Mucosa of stomach (tissue), 1 donor: ENCODE measurements around the gene SLC10A4.
"Not testable (repeated sequence)": the region's sequence is repeated elsewhere in the genome, so short reads cannot be mapped to it uniquely, and the experiment has no call there.

Source experiments
- H3K27me3 ChIP-seq: one replicate; pipeline ENCODE4 v1.7.0; 2013; ENCODE audit warnings: mild to moderate bottlenecking, low read length; ENCODE audit not compliant: control insufficient read depth, insufficient read depth
- H3K36me3 ChIP-seq: one replicate; pipeline ENCODE4 v1.7.0; 2013; ENCODE audit warnings: low read length; ENCODE audit not compliant: control insufficient read depth, insufficient read depth
- H3K4me1 ChIP-seq: one replicate; pipeline ENCODE4 v1.7.0; 2013; ENCODE audit warnings: mild to moderate bottlenecking, low read length; ENCODE audit not compliant: control insufficient read depth, insufficient read depth
- H3K4me3 ChIP-seq: one replicate; pipeline ENCODE4 v1.7.0; 2013; ENCODE audit warnings: low read length
- H3K9ac ChIP-seq: one replicate; pipeline ENCODE4 v1.7.0; 2013; ENCODE audit warnings: mild to moderate bottlenecking, low read length, moderate library complexity
- H3K9me3 ChIP-seq: one replicate; pipeline ENCODE4 v1.7.0; 2013; ENCODE audit warnings: mild to moderate bottlenecking, low read length, moderate library complexity; ENCODE audit not compliant: control insufficient read depth
- donor health status: Pancreatic carcinoma.

SLC10A4 gene, protein sequence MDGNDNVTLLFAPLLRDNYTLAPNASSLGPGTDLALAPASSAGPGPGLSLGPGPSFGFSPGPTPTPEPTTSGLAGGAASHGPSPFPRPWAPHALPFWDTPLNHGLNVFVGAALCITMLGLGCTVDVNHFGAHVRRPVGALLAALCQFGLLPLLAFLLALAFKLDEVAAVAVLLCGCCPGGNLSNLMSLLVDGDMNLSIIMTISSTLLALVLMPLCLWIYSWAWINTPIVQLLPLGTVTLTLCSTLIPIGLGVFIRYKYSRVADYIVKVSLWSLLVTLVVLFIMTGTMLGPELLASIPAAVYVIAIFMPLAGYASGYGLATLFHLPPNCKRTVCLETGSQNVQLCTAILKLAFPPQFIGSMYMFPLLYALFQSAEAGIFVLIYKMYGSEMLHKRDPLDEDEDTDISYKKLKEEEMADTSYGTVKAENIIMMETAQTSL

DNA sequence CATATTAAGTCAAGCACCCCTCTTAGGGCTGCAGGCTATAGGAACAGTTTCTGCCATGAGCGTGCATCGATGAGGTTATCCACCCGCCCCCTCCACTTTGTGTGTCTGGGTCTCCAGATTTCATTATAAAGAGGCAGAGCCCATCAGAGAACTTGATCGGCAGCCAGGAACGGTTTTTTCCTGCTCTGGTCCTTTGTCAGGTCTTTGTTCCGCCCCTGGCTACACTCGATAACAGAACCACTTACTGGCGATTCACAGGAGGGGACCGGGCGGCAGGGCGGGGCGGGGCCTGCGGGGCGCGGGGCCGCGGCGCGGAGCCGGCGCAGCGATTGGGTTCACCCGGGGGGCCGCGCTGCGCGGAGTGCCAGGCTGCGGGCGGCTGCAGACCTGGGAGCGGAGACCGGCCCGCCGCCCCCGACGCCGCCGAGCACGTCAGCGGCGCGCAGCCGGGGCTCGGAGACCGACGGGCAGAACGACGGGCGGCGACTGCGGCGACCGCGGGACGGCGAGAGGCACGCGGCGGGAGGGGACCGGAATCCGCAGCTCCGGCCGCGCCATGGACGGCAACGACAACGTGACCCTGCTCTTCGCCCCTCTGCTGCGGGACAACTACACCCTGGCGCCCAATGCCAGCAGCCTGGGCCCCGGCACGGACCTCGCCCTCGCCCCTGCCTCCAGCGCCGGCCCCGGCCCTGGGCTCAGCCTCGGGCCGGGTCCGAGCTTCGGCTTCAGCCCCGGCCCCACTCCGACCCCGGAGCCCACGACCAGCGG lies at the start of gene SLC10A4:
Gene SLC10A4, plus strand, starts transcription at position 338 of the 771 bp plus-strand sequence. Its CDS starts 219 bp downstream, at position 557.
- Histone ChIP-seq H3K4me1 (no peaks in the 10 kb centered on the region), H3K27me3 (peaks cover 40% of the 10 kb centered on the region), H3K36me3 (no peaks in the 10 kb centered on the region), H3K9me3 (no peaks in the 10 kb centered on the region), H3K4me3 (no peak within 1 kb of the TSS), H3K9ac (no peak within 1 kb of the TSS)

GRCh38 chr4:48436318-48436717 lies 46.8 kb upstream of the SLC10A4 start:
- Histone ChIP-seq H3K9ac (no peak overlapping the region), H3K27me3 (no peaks in the 10 kb centered on the region), H3K9me3 (no peaks in the 10 kb centered on the region), H3K4me1 (peaks cover 17% of the 10 kb centered on the region), H3K36me3 (no peaks in the 10 kb centered on the region), H3K4me3 (no peak overlapping the region)

GRCh38 chr4:48439988-48440387 lies 43.2 kb upstream of the SLC10A4 start:
- H3K4me1 ChIP-seq: peaks cover 5% of the 10 kb centered on the region

DNA sequence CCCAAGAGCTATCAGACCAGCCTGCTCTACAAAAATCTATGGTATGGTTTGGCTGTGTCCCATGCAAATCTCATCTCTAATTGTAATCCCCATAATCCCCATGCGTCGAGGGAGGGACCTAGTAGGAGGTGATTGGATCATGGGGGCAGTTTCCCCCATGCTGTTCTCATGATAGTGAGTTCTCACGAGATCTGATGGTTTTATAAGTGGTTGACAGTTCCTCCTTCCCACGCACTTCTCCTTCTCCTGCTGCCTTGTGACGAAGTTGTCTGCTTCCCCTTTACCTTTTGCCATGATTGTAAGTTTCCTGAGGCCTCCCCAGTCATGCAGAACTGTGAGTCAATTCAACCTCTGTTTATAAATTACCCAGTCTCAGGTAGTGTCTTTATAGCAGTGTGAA lies 42.2 kb upstream of the SLC10A4 start:
- H3K9me3 ChIP-seq, H3K4me1 ChIP-seq: not testable (repeated sequence)

More at GRCh38 chr4:48439988-48440387, 43.2 kb upstream of the SLC10A4 start:
- no peaks in the 10 kb centered on the region for H3K9me3 ChIP-seq
- H3K27me3 ChIP-seq: no peaks in the 10 kb centered on the region
- H3K9ac ChIP-seq: no peak overlapping the region
- H3K4me3 ChIP-seq: no peak overlapping the region
- H3K36me3 ChIP-seq: no peaks in the 10 kb centered on the region

DNA sequence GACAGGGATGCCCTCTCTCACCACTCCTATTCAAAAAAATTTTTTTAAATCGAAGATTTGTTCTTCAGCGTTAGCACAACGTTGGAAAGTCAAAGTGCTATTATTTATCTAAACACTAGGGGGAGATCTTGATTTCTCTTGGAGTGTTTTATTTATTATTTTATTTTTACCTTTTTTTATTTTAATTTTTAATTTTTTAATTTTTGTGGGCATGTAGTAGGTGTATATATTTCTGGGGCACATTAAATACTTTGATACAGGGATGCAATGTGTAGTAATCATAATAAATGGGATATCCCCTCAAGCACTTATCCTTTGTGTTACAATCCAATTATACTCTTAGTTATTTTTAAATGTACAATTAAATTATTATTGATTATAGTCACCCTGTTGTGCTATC lies 37.4 kb upstream of the SLC10A4 start:
- no peaks in the 10 kb centered on the region for H3K4me1 ChIP-seq
- no peak overlapping the region for H3K4me3 ChIP-seq
- no peaks in the 10 kb centered on the region for H3K36me3 ChIP-seq
- H3K9me3 ChIP-seq: no peaks in the 10 kb centered on the region
- no peaks in the 10 kb centered on the region for H3K27me3 ChIP-seq
- no peak overlapping the region for H3K9ac ChIP-seq

More for the DNA sequence above, 42.2 kb upstream of the SLC10A4 start:
- H3K4me3 ChIP-seq, H3K9ac ChIP-seq, H3K36me3 ChIP-seq, H3K27me3 ChIP-seq: not testable (repeated sequence)

GRCh38 chr4:48446642-48447041 lies 36.5 kb upstream of the SLC10A4 start:
- no peaks in the 10 kb centered on the region for H3K27me3 ChIP-seq
- H3K4me3 ChIP-seq: no peak overlapping the region
- no peaks in the 10 kb centered on the region for H3K4me1 ChIP-seq
- H3K9ac ChIP-seq: no peak overlapping the region
- no peaks in the 10 kb centered on the region for H3K9me3 ChIP-seq
- H3K36me3 ChIP-seq: no peaks in the 10 kb centered on the region

GRCh38 chr4:48449151-48449550 lies 34.0 kb upstream of the SLC10A4 start:
- no peak overlapping the region for H3K9ac ChIP-seq
- H3K4me1 ChIP-seq: no peaks in the 10 kb centered on the region
- H3K36me3 ChIP-seq: no peaks in the 10 kb centered on the region
- H3K27me3 ChIP-seq: no peaks in the 10 kb centered on the region
- no peaks in the 10 kb centered on the region for H3K9me3 ChIP-seq
- no peak overlapping the region for H3K4me3 ChIP-seq

DNA sequence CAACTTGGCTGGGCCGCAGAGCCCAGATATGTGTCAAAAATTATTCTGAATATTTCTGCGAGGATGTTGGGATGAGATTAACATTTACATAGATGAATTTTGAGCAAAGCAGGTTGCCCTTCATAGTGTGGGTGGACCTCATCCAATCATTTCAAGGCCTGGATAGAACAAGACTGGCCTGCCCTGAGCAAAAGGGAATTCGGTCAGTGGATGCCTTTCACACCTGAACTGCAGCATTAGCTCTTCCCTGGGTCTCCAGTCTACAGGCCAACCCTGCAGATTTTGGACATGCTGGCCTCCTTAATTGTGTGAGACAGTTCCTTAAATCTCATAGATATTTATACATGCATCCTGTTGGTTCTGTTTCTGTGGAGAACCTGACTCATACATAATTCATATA lies 32.4 kb upstream of the SLC10A4 start:
- H3K4me3 ChIP-seq: no peak overlapping the region
- no peaks in the 10 kb centered on the region for H3K27me3 ChIP-seq
- no peak overlapping the region for H3K9ac ChIP-seq
- no peaks in the 10 kb centered on the region for H3K9me3 ChIP-seq
- H3K4me1 ChIP-seq: no peaks in the 10 kb centered on the region
- no peaks in the 10 kb centered on the region for H3K36me3 ChIP-seq

DNA sequence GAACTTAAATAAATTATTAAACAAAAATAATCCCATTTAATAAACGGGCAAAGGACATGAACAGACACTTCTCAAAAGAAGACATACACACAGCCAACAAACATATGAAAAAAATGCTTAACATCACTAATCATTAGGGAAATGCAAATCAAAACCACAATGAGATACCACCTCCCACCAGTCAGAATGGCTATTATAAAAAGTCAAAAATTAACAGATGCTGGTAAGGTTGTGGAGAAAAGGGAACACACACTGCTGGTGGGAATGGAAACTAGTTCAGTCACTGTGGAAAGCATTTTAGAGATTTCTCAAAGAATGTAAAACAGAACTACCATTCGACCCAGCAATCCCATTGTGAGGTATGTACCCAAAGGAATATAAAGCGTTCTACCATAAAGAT lies 31.5 kb upstream of the SLC10A4 start:
- H3K9ac ChIP-seq, H3K36me3 ChIP-seq, H3K4me1 ChIP-seq, H3K4me3 ChIP-seq, H3K9me3 ChIP-seq, H3K27me3 ChIP-seq: not testable (repeated sequence)

DNA sequence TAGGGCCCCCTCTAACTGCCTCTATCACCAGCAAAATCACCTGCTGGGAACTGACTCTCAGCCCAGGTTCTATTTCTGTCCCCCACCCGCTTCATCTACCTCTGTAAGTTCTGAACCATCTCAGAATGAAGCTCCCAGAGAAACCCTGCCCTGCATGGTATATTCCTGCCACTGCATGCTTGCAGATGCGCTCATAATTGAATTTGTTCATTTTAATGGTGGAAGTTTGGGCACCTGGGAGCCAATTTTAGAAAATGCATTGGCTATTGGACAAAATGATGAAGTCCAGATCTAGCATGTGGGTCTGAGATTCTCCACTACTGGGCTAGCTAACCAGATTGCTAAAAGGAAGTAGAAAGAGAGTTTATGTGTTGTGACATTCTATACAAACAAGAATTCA lies 28.6 kb upstream of the SLC10A4 start:
- Histone ChIP-seq H3K9me3 (no peaks in the 10 kb centered on the region), H3K27me3 (no peaks in the 10 kb centered on the region), H3K4me1 (no peaks in the 10 kb centered on the region), H3K4me3 (no peak overlapping the region), H3K36me3 (no peaks in the 10 kb centered on the region), H3K9ac (no peak overlapping the region)

GRCh38 chr4:48461000-48461399 lies 22.1 kb upstream of the SLC10A4 start:
- H3K9ac ChIP-seq: no peak overlapping the region
- no peaks in the 10 kb centered on the region for H3K36me3 ChIP-seq
- H3K9me3 ChIP-seq: no peaks in the 10 kb centered on the region
- H3K4me1 ChIP-seq: no peaks in the 10 kb centered on the region
- no peak overlapping the region for H3K4me3 ChIP-seq
- H3K27me3 ChIP-seq: no peaks in the 10 kb centered on the region

DNA sequence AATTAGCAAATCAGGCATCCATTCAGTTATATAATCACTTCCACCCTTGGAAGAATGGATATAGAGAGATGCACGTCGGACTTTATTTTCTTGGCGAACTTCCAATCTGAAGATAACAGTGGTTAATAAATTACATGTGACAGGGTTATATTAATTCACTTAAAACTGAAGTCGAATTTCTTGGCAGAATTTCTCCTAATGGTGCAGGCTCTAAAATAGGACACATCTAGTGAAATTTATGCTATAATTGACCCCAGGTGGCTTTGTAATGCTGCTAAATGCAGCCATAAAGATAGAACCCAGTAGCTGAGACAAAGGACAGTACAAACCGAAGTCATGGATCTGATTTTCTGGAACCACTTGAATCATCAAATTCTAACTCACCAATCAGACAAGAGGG lies 20.8 kb upstream of the SLC10A4 start:
- Histone ChIP-seq H3K9me3 (no peaks in the 10 kb centered on the region), H3K36me3 (no peaks in the 10 kb centered on the region), H3K4me3 (no peak overlapping the region), H3K27me3 (no peaks in the 10 kb centered on the region), H3K4me1 (no peaks in the 10 kb centered on the region), H3K9ac (no peak overlapping the region)
